A673 (cell line): ENCODE results near the gene SCGB2B2. TPM values are rescaled to one million over a fixed set of nuclear protein-coding genes. Genes with fewer than 3 reads are reported as not detected.

Source experiments
- Bru-seq: library from RNA; stranded (reverse); fragments of 400-500 nt; gene quantifications from one replicate; lab custom pipeline; 2021; lab: Mats Ljungman, UMichigan
- BruChase-seq, 2 experiments: library from RNA; stranded (reverse); fragments of 400-500 nt; gene quantifications; one replicate each; lab custom pipeline; 2021; lab: Mats Ljungman, UMichigan
- BruUV-seq: library from RNA; stranded (reverse); fragments of 400-500 nt; replicated peaks from 2 replicates; lab custom pipeline; 2021; lab: Mats Ljungman, UMichigan
- CTCF ChIA-PET: fragments of 300-600 bp; sonication (Branson Sonifier 250); formaldehyde crosslinking; loops from one replicate; lab custom pipeline; 2022; ENCODE audit warnings: antibody characterized with exemption; lab: Charles Lee
- POLR2A ChIA-PET: fragments of 300-600 bp; sonication (Branson Sonifier 250); formaldehyde crosslinking; loops from one replicate; lab custom pipeline; 2022; ENCODE audit warnings: antibody characterized with exemption; ENCODE audit not compliant: low non-redundant PET; lab: Charles Lee
- DNase-seq: peaks from one replicate; pipeline ENCODE4 v3.0.0-alpha.2; 2015; ENCODE audit warnings: low spot score
- H3K27ac ChIP-seq: fragments of 200-600 bp; sonication (generic); 2 replicates; pipeline ENCODE4 v1.5.1; 2016; ENCODE audit warnings: mixed run types, low read depth, mild to moderate bottlenecking, mixed read lengths, antibody characterized with exemption, low read length; ENCODE audit not compliant: poor library complexity, severe bottlenecking
- H3K27me3 ChIP-seq: fragments of 200-600 bp; sonication (generic); replicated peaks from 2 replicates; pipeline ENCODE4 v1.6.1; 2017; ENCODE audit warnings: mixed run types, low read depth, mild to moderate bottlenecking, mixed read lengths, antibody characterized with exemption, low read length; ENCODE audit not compliant: insufficient read depth, poor library complexity
- H3K36me3 ChIP-seq: fragments of 200-600 bp; sonication (generic); 2 replicates; pipeline ENCODE4 v1.6.1; 2016; ENCODE audit warnings: mixed run types, mild to moderate bottlenecking, mixed read lengths, antibody characterized with exemption, low read length; ENCODE audit not compliant: insufficient read depth, poor library complexity, severe bottlenecking
- H3K4me1 ChIP-seq: fragments of 200-600 bp; sonication (generic); 2 replicates; pipeline ENCODE4 v1.6.1; 2017; ENCODE audit warnings: mixed run types, mild to moderate bottlenecking, mixed read lengths, antibody characterized with exemption, low read length; ENCODE audit not compliant: insufficient read depth, poor library complexity, severe bottlenecking
- H3K4me3 ChIP-seq: fragments of 200-600 bp; sonication (generic); 2 replicates; pipeline ENCODE4 v1.5.1; 2016; ENCODE audit warnings: low read depth, mixed run types, mild to moderate bottlenecking, mixed read lengths, low read length; ENCODE audit not compliant: poor library complexity, severe bottlenecking
- H3K9me3 ChIP-seq: fragments of 200-600 bp; sonication (generic); 2 replicates; pipeline ENCODE4 v1.6.1; 2016; ENCODE audit warnings: mixed run types, low read depth, mild to moderate bottlenecking, mixed read lengths, antibody characterized with exemption, low read length; ENCODE audit not compliant: poor library complexity, severe bottlenecking
- EZH2 ChIP-seq: fragments of 200-600 bp; sonication (generic); IDR thresholded peaks from 2 replicates; pipeline ENCODE4 v1.6.1; 2017; ENCODE audit warnings: borderline replicate concordance, low read depth, mild to moderate bottlenecking, mixed read lengths, antibody characterized with exemption, low read length; ENCODE audit not compliant: poor library complexity, severe bottlenecking
- intact Hi-C: fragments of 100-400 bp; cut with micrococcal nuclease; formaldehyde crosslinking; loops from one replicate; pipeline ENCODE4 v1.10.0; 2022; ENCODE audit not compliant: unreplicated experiment
- long read RNA-seq: library from polyadenylated mRNA; stranded (forward); transcript quantifications from one replicate; pipeline ENCODE4 v2.0.0, GENCODE V29; 2022
- total RNA-seq: library from RNA; stranded (reverse); gene quantifications from 2 replicates; pipeline ENCODE4 v1.2.3, GENCODE V29; 2021
- TF ChIP-seq, protein P1 (sequence below): fragments of 300-800, 200-600 bp; sonication (generic); conservative IDR thresholded peaks from 2 replicates; pipeline ENCODE4 v1.5.1; 2017; ENCODE audit warnings: low read depth, mild to moderate bottlenecking, antibody characterized with exemption, low read length, moderate library complexity, mixed read lengths

SCGB2B2 gene, protein sequence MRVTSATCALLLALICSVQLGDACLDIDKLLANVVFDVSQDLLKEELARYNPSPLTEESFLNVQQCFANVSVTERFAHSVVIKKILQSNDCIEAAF
- total RNA-seq (0.24 and 0.28 TPM in 2 replicates), Bru-seq, nascent RNA (percentile 47 among the genes with signal in this experiment), BruChase-seq, experiment 1, labeled RNA remaining after a 2-hour chase (percentile 54 among the genes with signal in this experiment), BruChase-seq, experiment 2, labeled RNA remaining after a 6-hour chase (percentile 61 among the genes with signal in this experiment)
- long read RNA-seq: 0 reads

DNA sequence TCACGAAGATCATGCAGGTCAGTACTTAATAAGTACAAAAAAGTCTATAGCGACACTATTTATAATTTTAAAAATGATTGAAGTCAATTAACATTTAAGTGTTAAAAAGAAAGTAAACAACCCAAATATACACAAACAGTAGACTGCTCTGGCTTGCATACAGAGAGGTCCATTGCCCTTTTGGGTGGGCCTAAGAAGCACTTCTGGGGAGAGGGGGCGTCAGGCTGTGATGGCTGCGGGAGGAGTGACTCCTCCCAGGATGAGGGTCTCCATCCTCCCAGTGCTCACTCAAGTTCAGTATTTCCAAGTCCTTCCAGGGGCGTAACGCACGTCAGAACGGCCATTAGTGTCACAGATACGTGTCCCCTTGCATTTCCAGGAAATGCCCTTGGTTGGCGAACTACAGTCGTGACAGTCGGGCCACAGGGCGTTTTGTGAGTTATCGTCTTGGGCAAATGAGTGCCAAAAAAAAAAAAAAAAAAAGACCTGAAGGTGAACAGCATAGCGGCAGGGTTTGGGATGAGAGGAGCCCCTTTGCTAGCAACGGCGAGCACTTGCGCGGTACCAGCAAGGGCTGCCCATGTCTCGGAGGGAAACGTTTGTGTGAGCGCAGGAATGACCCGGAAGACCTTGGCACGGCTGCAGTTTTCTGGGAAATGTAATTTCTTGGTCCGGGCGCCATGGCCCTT, at the start of gene SCGB2B2:
Gene SCGB2B2, minus strand, starts transcription at position 463 of the 689 bp plus-strand sequence. CDS start 82,596 bp downstream, outside the sequence.
- H3K4me1 ChIP-seq: no peaks in the 10 kb centered on the region
- H3K4me3 ChIP-seq: peak within 1 kb of the TSS; percentile 82
- intact Hi-C loops: no loop called here
- TF ChIP-seq, protein P1, sequence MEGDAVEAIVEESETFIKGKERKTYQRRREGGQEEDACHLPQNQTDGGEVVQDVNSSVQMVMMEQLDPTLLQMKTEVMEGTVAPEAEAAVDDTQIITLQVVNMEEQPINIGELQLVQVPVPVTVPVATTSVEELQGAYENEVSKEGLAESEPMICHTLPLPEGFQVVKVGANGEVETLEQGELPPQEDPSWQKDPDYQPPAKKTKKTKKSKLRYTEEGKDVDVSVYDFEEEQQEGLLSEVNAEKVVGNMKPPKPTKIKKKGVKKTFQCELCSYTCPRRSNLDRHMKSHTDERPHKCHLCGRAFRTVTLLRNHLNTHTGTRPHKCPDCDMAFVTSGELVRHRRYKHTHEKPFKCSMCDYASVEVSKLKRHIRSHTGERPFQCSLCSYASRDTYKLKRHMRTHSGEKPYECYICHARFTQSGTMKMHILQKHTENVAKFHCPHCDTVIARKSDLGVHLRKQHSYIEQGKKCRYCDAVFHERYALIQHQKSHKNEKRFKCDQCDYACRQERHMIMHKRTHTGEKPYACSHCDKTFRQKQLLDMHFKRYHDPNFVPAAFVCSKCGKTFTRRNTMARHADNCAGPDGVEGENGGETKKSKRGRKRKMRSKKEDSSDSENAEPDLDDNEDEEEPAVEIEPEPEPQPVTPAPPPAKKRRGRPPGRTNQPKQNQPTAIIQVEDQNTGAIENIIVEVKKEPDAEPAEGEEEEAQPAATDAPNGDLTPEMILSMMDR: no peak
- no peak for TF ChIP-seq EZH2
- peak; percentile 91 for DNase-seq
- peaks cover 34% of the 10 kb centered on the region for H3K36me3 ChIP-seq
- CTCF ChIA-PET: no interaction called here
- no peaks in the 10 kb centered on the region for H3K27me3 ChIP-seq
- POLR2A ChIA-PET: no interaction called here
- H3K9me3 ChIP-seq: peaks cover 38% of the 10 kb centered on the region
- BruUV-seq: TSS peak; percentile 62
- H3K27ac ChIP-seq: peak within 1 kb of the TSS; percentile 93

DNA sequence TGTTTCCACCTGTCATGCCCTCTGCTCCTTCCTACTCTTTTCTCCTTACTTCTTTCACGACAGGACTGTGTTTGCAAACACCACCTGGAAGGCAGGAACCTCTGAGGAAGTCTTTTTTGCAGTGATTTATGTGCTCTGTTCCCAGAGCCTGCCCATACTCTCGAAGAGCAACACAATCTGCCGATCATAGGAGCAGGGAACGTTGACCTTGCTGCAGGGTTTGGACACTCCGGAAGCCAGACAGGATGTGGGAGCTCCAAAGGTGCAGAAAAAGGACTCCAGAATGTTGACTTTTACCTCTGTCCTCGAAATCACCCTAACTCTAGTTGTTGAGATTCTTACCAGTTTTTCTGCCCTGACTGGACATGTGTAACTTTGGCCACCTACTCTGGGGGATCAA, 48.4 kb upstream of the SCGB2B2 start:
- no TSS peak for BruUV-seq
- TF ChIP-seq, protein P1: no peak
- no peak for TF ChIP-seq EZH2
- no peak overlapping the region for H3K27ac ChIP-seq
- ChIA-PET CTCF (no interaction called here), POLR2A (no interaction called here)
- H3K4me1 ChIP-seq: no peaks in the 10 kb centered on the region
- no peak overlapping the region for H3K4me3 ChIP-seq
- intact Hi-C loops: no loop called here
- H3K27me3 ChIP-seq: peaks cover 10% of the 10 kb centered on the region
- H3K36me3 ChIP-seq: no peaks in the 10 kb centered on the region
- no peaks in the 10 kb centered on the region for H3K9me3 ChIP-seq
- no peak for DNase-seq

DNA sequence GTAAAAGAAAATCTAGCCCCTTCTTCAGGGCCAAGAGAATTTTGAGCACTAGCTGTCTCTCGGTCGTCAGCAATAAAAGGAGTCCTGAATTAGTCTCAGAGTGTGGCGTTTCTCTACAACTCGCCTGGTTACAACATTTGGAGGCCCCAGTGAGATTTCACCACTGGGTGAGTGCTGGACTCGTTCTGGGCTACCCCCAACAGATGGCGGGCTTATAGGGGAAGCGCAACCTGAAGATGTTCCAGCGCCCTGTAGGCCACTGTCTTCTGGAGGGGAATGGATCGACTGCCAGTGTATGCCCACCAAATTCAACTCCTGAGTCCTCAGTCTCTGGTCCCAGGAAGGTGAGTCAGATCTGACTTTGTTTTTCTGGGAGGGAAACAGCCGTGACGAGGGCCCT, 45.4 kb upstream of the SCGB2B2 start:
- Histone ChIP-seq H3K4me1 (no peaks in the 10 kb centered on the region), H3K4me3 (no peak overlapping the region), H3K27me3 (peaks cover 10% of the 10 kb centered on the region), H3K36me3 (no peaks in the 10 kb centered on the region), H3K9me3 (no peaks in the 10 kb centered on the region), H3K27ac (no peak overlapping the region)
- ChIA-PET POLR2A (no interaction called here), CTCF (no interaction called here)
- DNase-seq: no peak
- BruUV-seq: no TSS peak
- intact Hi-C loops: no loop called here
- TF ChIP-seq EZH2: no peak
- TF ChIP-seq, protein P1: no peak
